ENCODE results near the gene KLRF1.

KLRF1 gene

GRCh38 chr12:9827209-9827888 lies at the start of gene KLRF1:
Gene KLRF1 (plus strand): TSS chr12:9827481. CDS start chr12:9827545, 64 bp downstream.
- DNase-seq (ENCODE audit: low read depth in 2 of 2): no peak

- DNase-seq (ENCODE audit: low read depth in 2 of 2): no peak
Measured at GRCh38 chr12:9779209-9779608, 48.1 kb upstream of the KLRF1 start.

GRCh38 chr12:9781360-9781759 lies 45.9 kb upstream of the KLRF1 start:
- DNase-seq (ENCODE audit: low read depth in 2 of 2): no peak

- no peak for DNase-seq (ENCODE audit: low read depth in 2 of 2)
Measured at GRCh38 chr12:9782547-9783382, 44.5 kb upstream of the KLRF1 start.

GRCh38 chr12:9784326-9784725 lies 43.0 kb upstream of the KLRF1 start:
- no peak for DNase-seq (ENCODE audit: low read depth in 2 of 2)

- DNase-seq (ENCODE audit: low read depth in 2 of 2): no peak
Measured at GRCh38 chr12:9784816-9785215, 42.5 kb upstream of the KLRF1 start.

GRCh38 chr12:9786726-9787717 lies 40.3 kb upstream of the KLRF1 start:
- no peak for DNase-seq (ENCODE audit: low read depth in 2 of 2)

- DNase-seq (ENCODE audit: low read depth in 2 of 2): no peak
Measured at GRCh38 chr12:9792185-9792900, 34.9 kb upstream of the KLRF1 start.

- no peak for DNase-seq (ENCODE audit: low read depth in 2 of 2)
Measured at GRCh38 chr12:9792961-9793617, 34.2 kb upstream of the KLRF1 start.

GRCh38 chr12:9793779-9794395 lies 33.4 kb upstream of the KLRF1 start:
- DNase-seq (ENCODE audit: low read depth in 2 of 2): no peak

GRCh38 chr12:9794484-9795093 lies 32.7 kb upstream of the KLRF1 start:
- DNase-seq (ENCODE audit: low read depth in 2 of 2): no peak

- DNase-seq (ENCODE audit: low read depth in 2 of 2): no peak
Measured at GRCh38 chr12:9795945-9796344, 31.3 kb upstream of the KLRF1 start.

- no peak for DNase-seq (ENCODE audit: low read depth in 2 of 2)
Measured at GRCh38 chr12:9796346-9796745, 30.9 kb upstream of the KLRF1 start.

- no peak for DNase-seq (ENCODE audit: low read depth in 2 of 2)
Measured at GRCh38 chr12:9796971-9797370, 30.3 kb upstream of the KLRF1 start.

- peak; percentile 38 to 66 for DNase-seq (ENCODE audit: low read depth in 2 of 2)
Measured at GRCh38 chr12:9797722-9798619, 29.3 kb upstream of the KLRF1 start.

GRCh38 chr12:9799961-9800360 lies 27.3 kb upstream of the KLRF1 start:
- no peak for DNase-seq (ENCODE audit: low read depth in 2 of 2)

- no peak for DNase-seq (ENCODE audit: low read depth in 2 of 2)
Measured at GRCh38 chr12:9805883-9806282, 21.4 kb upstream of the KLRF1 start.

- DNase-seq (ENCODE audit: low read depth in 2 of 2): no peak
Measured at GRCh38 chr12:9806714-9807113, 20.6 kb upstream of the KLRF1 start.

GRCh38 chr12:9808504-9808903 lies 18.8 kb upstream of the KLRF1 start:
- DNase-seq (ENCODE audit: low read depth in 2 of 2): no peak

All from stimulated activated CD8-positive, alpha-beta memory T cell treated with anti-CD3 and anti-CD28 coated beads, Interleukin-7, amount 100 ng/mL, for 4 hours (primary cell).